ENCODE measurements around the gene SPO11. TPM values are rescaled to one million over a fixed set of nuclear protein-coding genes. Genes with fewer than 3 reads are reported as not detected.

The SPO11 gene
- total and polyA plus RNA-seq, 10 of the 15 experiments (the other 5 are each of a cell fraction or from before 2014, with no cell fraction given), result not detected

DNA sequence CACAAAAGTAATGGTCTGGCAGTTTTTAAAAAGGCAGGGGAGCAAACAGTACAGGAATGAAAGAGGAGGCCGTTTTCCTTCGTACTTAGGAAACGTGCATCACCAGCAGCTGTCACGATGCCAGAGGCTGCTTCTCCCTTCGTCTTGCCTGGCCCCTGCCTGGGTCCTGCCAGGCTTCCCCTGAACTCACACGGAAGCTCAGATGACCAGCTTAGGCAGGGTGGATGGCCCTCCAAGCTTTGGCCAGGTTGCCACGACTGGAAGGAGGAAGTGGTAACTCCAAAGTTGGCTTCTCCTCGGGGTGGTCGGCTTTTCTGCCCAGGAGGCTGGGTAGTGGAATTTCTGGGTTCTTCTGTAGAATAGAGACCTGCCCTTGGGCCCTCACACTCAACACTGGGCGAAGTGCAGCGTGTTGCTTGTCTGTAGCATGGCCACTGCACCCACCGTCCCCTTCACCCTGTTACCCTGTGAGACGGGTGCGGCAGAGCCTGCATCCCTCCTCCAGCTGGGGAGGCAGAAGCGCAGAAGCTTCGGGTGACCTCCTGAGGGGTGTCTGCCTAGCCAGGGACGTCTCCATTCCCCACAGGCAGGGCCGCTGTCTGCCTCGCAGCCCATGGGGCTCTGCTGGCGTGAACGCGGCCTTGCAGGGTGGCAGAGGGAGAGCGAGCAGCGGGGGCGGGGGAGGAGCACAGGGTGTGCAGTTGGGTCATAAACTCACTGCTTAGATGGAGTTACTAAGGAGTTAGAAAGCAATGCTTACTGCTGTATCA is 43.2 kb downstream of the SPO11 start:
- FAIRE-seq, result no peak
- POLR2A ChIA-PET, result no interaction called here
- no peak for TF ChIP-seq SIX5 (IDR thresholded peaks at IDR 0.05; ENCODE audit: low read depth, low read length, severe bottlenecking)
- 0 out of 2 replicates have a peak, but pooled peaks have one; percentile 31 for TF ChIP-seq POLR2A (IDR thresholded peaks at IDR 0.05; ENCODE audit: low read depth, low read length)

DNA sequence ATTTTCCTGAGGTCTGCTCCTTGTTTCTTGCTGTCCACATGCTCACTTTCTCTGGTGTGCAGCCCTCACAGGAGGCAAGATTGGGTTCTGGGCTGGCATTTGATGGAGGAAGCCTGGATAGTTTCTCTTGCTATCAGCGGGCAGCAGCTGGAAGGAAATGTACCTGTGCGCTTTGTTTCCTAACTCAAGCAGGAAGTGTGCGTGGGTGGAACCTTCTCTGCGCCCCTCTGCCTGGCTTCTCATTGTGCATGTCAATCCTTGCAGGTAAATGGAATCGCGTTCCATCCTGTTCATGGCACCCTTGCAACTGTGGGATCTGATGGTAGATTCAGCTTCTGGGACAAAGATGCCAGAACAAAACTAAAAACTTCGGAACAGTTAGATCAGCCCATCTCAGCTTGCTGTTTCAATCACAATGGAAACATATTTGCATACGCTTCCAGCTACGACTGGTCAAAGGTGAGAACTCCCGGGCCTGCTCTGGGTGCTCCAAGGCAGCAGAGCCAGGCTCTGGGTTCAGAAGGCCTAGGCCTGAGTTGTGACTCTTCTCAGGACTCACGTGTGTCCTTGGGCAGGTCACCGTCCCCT is 44.8 kb downstream of the SPO11 start:
- no peak for TF ChIP-seq KDM1A (IDR thresholded peaks at IDR 0.05; ENCODE audit: borderline replicate concordance)
- TF ChIP-seq, protein P1, sequence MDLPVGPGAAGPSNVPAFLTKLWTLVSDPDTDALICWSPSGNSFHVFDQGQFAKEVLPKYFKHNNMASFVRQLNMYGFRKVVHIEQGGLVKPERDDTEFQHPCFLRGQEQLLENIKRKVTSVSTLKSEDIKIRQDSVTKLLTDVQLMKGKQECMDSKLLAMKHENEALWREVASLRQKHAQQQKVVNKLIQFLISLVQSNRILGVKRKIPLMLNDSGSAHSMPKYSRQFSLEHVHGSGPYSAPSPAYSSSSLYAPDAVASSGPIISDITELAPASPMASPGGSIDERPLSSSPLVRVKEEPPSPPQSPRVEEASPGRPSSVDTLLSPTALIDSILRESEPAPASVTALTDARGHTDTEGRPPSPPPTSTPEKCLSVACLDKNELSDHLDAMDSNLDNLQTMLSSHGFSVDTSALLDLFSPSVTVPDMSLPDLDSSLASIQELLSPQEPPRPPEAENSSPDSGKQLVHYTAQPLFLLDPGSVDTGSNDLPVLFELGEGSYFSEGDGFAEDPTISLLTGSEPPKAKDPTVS (IDR thresholded peaks at IDR 0.05; ENCODE audit: low read depth, low read length), result no peak
- no peak for TF ChIP-seq EP300 (IDR thresholded peaks at IDR 0.05; ENCODE audit: borderline replicate concordance in 1 of 2, control insufficient read depth in 1 of 2, low read depth in 2 of 2, low read length in 2 of 2)
- ATAC-seq (no peak), DNase-seq (ENCODE audit: low read depth, low spot score) (no peak), FAIRE-seq (no peak)
- Histone ChIP-seq H3K79me2 (ENCODE audit: control insufficient read depth, insufficient read depth, low read length) (no peaks in the 10 kb centered on the region), H3K36me3 (ENCODE audit: control insufficient read depth in 2 of 2, insufficient read depth in 2 of 2, low read length in 1 of 2) (peaks cover 43 to 55% of the 10 kb centered on the region in 2 experiments), H3K4me1 (ENCODE audit: control insufficient read depth, insufficient read depth, low read length) (0 out of 2 replicates have a peak, but pooled peaks cover 5% of the 10 kb centered on the region), H3K9me3 (replicated peaks; ENCODE audit: control insufficient read depth, insufficient read depth, low read length) (no peaks in the 10 kb centered on the region), H3K4me3 (no peak overlapping the region), H3K27ac (ENCODE audit: control insufficient read depth, insufficient read depth) (no peak overlapping the region), H4K20me1 (ENCODE audit: control insufficient read depth, insufficient read depth) (no peaks in the 10 kb centered on the region), H3K9ac (ENCODE audit: control insufficient read depth, insufficient read depth, low read length) (no peak overlapping the region), H3K27me3 (replicated peaks in 1 of 2; ENCODE audit: control insufficient read depth in 2 of 2, insufficient read depth in 2 of 2, low read length in 1 of 2) (no peaks in the 10 kb centered on the region), H3K4me2 (ENCODE audit: control insufficient read depth, insufficient read depth) (no peak overlapping the region), H2AFZ (ENCODE audit: control insufficient read depth, low read depth, low read length) (no peak overlapping the region)
- ChIA-PET RAD21 (ENCODE audit: unreplicated experiment) (no interaction called here), SMC1A (ENCODE audit: uncharacterized antibody, unreplicated experiment) (interaction anchor here (0.6 kb wide), 1 partner anchor 280 kb away, joined by 3 read pairs; no protein-coding TSS in a partner anchor), POLR2A (no interaction called here), CTCF (no interaction called here)
- 70% methylated on average over 12 of the region's 12 CpGs for WGBS (ENCODE audit: insufficient coverage, insufficient replicate concordance, low lambda C conversion rate, missing lambda C conversion rate)
- intact Hi-C loops (cut with micrococcal nuclease; ENCODE audit: unreplicated experiment) (no loop called here), in situ Hi-C loops (cut with MboI) (no loop called here)
- BruUV-seq (replicated peaks), result no TSS peak

More for the DNA sequence above, 43.2 kb downstream of the SPO11 start:
- intact Hi-C loops (cut with micrococcal nuclease; ENCODE audit: unreplicated experiment), result no loop called here
- no peaks in the 10 kb centered on the region for H4K20me1 ChIP-seq (ENCODE audit: control insufficient read depth, insufficient read depth)
- WGBS (ENCODE audit: insufficient coverage, insufficient replicate concordance, low lambda C conversion rate, missing lambda C conversion rate), result 97% methylated on average over 25 of the region's 25 CpGs
- H3K36me3 ChIP-seq (ENCODE audit: control insufficient read depth in 2 of 2, insufficient read depth in 2 of 2, low read length in 1 of 2), result peaks cover 47 to 57% of the 10 kb centered on the region in 2 experiments
- no peaks in the 10 kb centered on the region for H3K9me3 ChIP-seq (replicated peaks; ENCODE audit: control insufficient read depth, insufficient read depth, low read length)
- ChIA-PET SMC1A (ENCODE audit: uncharacterized antibody, unreplicated experiment) (interaction anchor here (0.7 kb wide), 1 partner anchor 206 kb away, joined by 3 read pairs; no protein-coding TSS in a partner anchor), CTCF (interaction anchor here (0.6 to 0.9 kb wide), 2 partner anchors 126 to 730 kb away, joined by 3 read pairs; no protein-coding TSS in a partner anchor), RAD21 (ENCODE audit: unreplicated experiment) (no interaction called here)
- no peak overlapping the region for H3K4me3 ChIP-seq
- no peaks in the 10 kb centered on the region for H3K79me2 ChIP-seq (ENCODE audit: control insufficient read depth, insufficient read depth, low read length)
- no peaks in the 10 kb centered on the region for H3K4me1 ChIP-seq (ENCODE audit: control insufficient read depth, insufficient read depth, low read length)
- in situ Hi-C loops (cut with MboI), result no loop called here
- no peak overlapping the region for H3K9ac ChIP-seq (ENCODE audit: control insufficient read depth, insufficient read depth, low read length)
- no peak overlapping the region for H2AFZ ChIP-seq (ENCODE audit: control insufficient read depth, low read depth, low read length)
- no peak for DNase-seq (ENCODE audit: low read depth, low spot score)
- H3K4me2 ChIP-seq (ENCODE audit: control insufficient read depth, insufficient read depth), result no peak overlapping the region
- no peak overlapping the region for H3K27ac ChIP-seq (ENCODE audit: control insufficient read depth, insufficient read depth)
- no TSS peak for BruUV-seq (replicated peaks)
- H3K27me3 ChIP-seq (replicated peaks in 1 of 2; ENCODE audit: control insufficient read depth in 2 of 2, insufficient read depth in 2 of 2, low read length in 1 of 2), result no peaks in the 10 kb centered on the region
- no peak for ATAC-seq

Measured in GM12878 (cell line).